ENCODE results near the gene APBA2.

APBA2 gene

GRCh38 chr15:28957606-28958498, 72.1 kb downstream of the APBA2 start:
- no peak for DNase-seq (ENCODE audit: low spot score)

- DNase-seq (ENCODE audit: low spot score) = no peak
Measured at GRCh38 chr15:28959326-28959725, 73.6 kb downstream of the APBA2 start.

- DNase-seq (ENCODE audit: low spot score) = no peak
Measured at GRCh38 chr15:28960979-28961378, 75.2 kb downstream of the APBA2 start.

- no peak for DNase-seq (ENCODE audit: low spot score)
Measured at GRCh38 chr15:28961391-28961790, 75.6 kb downstream of the APBA2 start.

- peak; percentile 21 for DNase-seq (ENCODE audit: low spot score)
Measured at GRCh38 chr15:28962851-28963710, 77.3 kb downstream of the APBA2 start.

GRCh38 chr15:28963711-28964081, 77.9 kb downstream of the APBA2 start:
- no peak for DNase-seq (ENCODE audit: low spot score)

- DNase-seq (ENCODE audit: low spot score) = no peak
Measured at GRCh38 chr15:28964098-28964497, 78.3 kb downstream of the APBA2 start.

- DNase-seq (ENCODE audit: low spot score) = no peak
Measured at GRCh38 chr15:28967066-28967465, 81.3 kb downstream of the APBA2 start.

- DNase-seq (ENCODE audit: low spot score) = no peak
Measured at GRCh38 chr15:28967990-28968389, 82.2 kb downstream of the APBA2 start.

- no peak for DNase-seq (ENCODE audit: low spot score)
Measured at GRCh38 chr15:28969511-28970085, 83.8 kb downstream of the APBA2 start.

GRCh38 chr15:28974142-28974541, 88.4 kb downstream of the APBA2 start:
- no peak for DNase-seq (ENCODE audit: low spot score)

GRCh38 chr15:28975766-28976179, 90.0 kb downstream of the APBA2 start:
- DNase-seq (ENCODE audit: low spot score) = no peak

- DNase-seq (ENCODE audit: low spot score) = no peak
Measured at GRCh38 chr15:28977377-28978010, 91.7 kb downstream of the APBA2 start.

- no peak for DNase-seq (ENCODE audit: low spot score)
Measured at GRCh38 chr15:28978011-28978378, 92.2 kb downstream of the APBA2 start.

GRCh38 chr15:28978661-28979060, 92.9 kb downstream of the APBA2 start:
- no peak for DNase-seq (ENCODE audit: low spot score)

- DNase-seq (ENCODE audit: low spot score) = peak; percentile 67
Measured at GRCh38 chr15:28979208-28979841, 93.6 kb downstream of the APBA2 start.

GRCh38 chr15:28980709-28981350, 95.1 kb downstream of the APBA2 start:
- DNase-seq (ENCODE audit: low spot score) = no peak

- no peak for DNase-seq (ENCODE audit: low spot score)
Measured at GRCh38 chr15:28981351-28981720, 95.6 kb downstream of the APBA2 start.

GRCh38 chr15:28981921-28982320, 96.1 kb downstream of the APBA2 start:
- DNase-seq (ENCODE audit: low spot score) = no peak

GRCh38 chr15:28982886-28983285, 97.1 kb downstream of the APBA2 start:
- DNase-seq (ENCODE audit: low spot score) = no peak

All from ecto neural progenitor cell (in vitro differentiated cells).